AG04450 (cell line): ENCODE results near the gene TIMM17B. TPM values are rescaled to one million over a fixed set of nuclear protein-coding genes. Genes with fewer than 3 reads are reported as not detected.

Experiments
- CTCF ChIA-PET: fragments of 300-600, 350-600 bp; formaldehyde crosslinking; extraction: SDS; loops from one replicate; lab custom pipeline; 2022; ENCODE audit warnings: antibody characterized with exemption, inconsistent platforms; lab: Charles Lee
- POLR2A ChIA-PET: fragments of 350-600 bp; formaldehyde crosslinking; extraction: SDS; loops from one replicate; lab custom pipeline; 2021; ENCODE audit warnings: antibody characterized with exemption, inconsistent platforms; lab: Yijun Ruan, JAX
- DNase-seq: peaks from one replicate; pipeline ENCODE4 v3.0.0-alpha.2; 2011; ENCODE audit warnings: low read depth, low spot score
- H3K27ac ChIP-seq: one replicate; pipeline ENCODE4 v1.5.1; 2012; ENCODE audit warnings: low read depth, low read length, control low read depth
- H3K27me3 ChIP-seq: one replicate; pipeline ENCODE4 v1.6.0; 2012; ENCODE audit warnings: low read length; ENCODE audit not compliant: control insufficient read depth, insufficient read depth
- H3K4me3 ChIP-seq: 2 replicates; pipeline ENCODE4 v1.5.1; 2011; ENCODE audit warnings: mild to moderate bottlenecking, low read depth, low read length, control low read depth
- H3K9me3 ChIP-seq: 2 replicates; pipeline ENCODE4 v1.5.1; 2012; ENCODE audit warnings: low read length; ENCODE audit not compliant: control insufficient read depth, insufficient read depth
- CTCF ChIP-seq: IDR thresholded peaks from 2 replicates; pipeline ENCODE4 v1.5.1; 2011; ENCODE audit warnings: low read depth, low read length, control low read depth, inconsistent platforms
- polyA plus RNA-seq: library from polyadenylated mRNA; depleted of rRNA; stranded (reverse); fragments of >200 nt; gene quantifications from 2 replicates; pipeline ENCODE4 v1.2.3, GENCODE V29; 2011

TIMM17B gene
- polyA plus RNA-seq, 1 experiment = 31.2 TPM

- ChIA-PET POLR2A (interaction anchor here (0.6 kb wide), 1 partner anchor 83 kb away, joined by 3 read pairs; the partner anchor contains the start of gene GRIPAP1), CTCF (no interaction called here)
- peak within 1 kb of the TSS; percentile 31 for H3K27ac ChIP-seq
- peak within 1 kb of the TSS; percentile 60 for H3K4me3 ChIP-seq
- no peak for DNase-seq
- no peaks in the 10 kb centered on the region for H3K9me3 ChIP-seq
- no peak for TF ChIP-seq CTCF
- H3K27me3 ChIP-seq = no peaks in the 10 kb centered on the region
These were observed 21.2 kb upstream of the TIMM17B start, which contains the start of gene PIM2 for GRCh38 chrX:48918643-48919340. TSS of gene PIM2 (minus strand) at chrX:48919024. CDS start at chrX:48918834, 190 bp downstream.

GRCh38 chrX:48918301-48918642, 20.7 kb upstream of the TIMM17B start:
- ChIA-PET CTCF (no interaction called here), POLR2A (interaction anchor here (0.6 kb wide), 1 partner anchor 125 kb away, joined by 3 read pairs; the partner anchor contains the start of gene TFE3)
- TF ChIP-seq CTCF = no peak
- peak overlapping the region; percentile 60 for H3K4me3 ChIP-seq
- H3K27me3 ChIP-seq = no peaks in the 10 kb centered on the region
- no peak for DNase-seq
- no peaks in the 10 kb centered on the region for H3K9me3 ChIP-seq
- H3K27ac ChIP-seq = no peak overlapping the region

- CTCF ChIA-PET = interaction anchor here (0.7 to 1.0 kb wide), 2 partner anchors 10 to 269 kb away, joined by 5 read pairs; no protein-coding TSS in a partner anchor
- H3K4me3 ChIP-seq = peak overlapping the region; percentile 60
- no peaks in the 10 kb centered on the region for H3K9me3 ChIP-seq
- POLR2A ChIA-PET = no interaction called here
- H3K27ac ChIP-seq = peak overlapping the region; percentile 4
- peak; percentile 63 for DNase-seq
- no peaks in the 10 kb centered on the region for H3K27me3 ChIP-seq
- peak; percentile 82 for TF ChIP-seq CTCF
These were observed 19.8 kb upstream of the TIMM17B start for GRCh38 chrX:48917139-48918001.

- H3K27ac ChIP-seq = no peak overlapping the region
- H3K4me3 ChIP-seq = no peak overlapping the region
- POLR2A ChIA-PET = no interaction called here
- TF ChIP-seq CTCF = no peak
- no peak for DNase-seq
- CTCF ChIA-PET = no interaction called here
- no peaks in the 10 kb centered on the region for H3K27me3 ChIP-seq
- no peaks in the 10 kb centered on the region for H3K9me3 ChIP-seq
These were observed 17.3 kb upstream of the TIMM17B start for GRCh38 chrX:48914593-48915493.
